Stimulated activated naive CD4-positive, alpha-beta T cell (primary cell): ENCODE results near the gene PDAP1.
"Not testable (repeated sequence)": the region's sequence is repeated elsewhere in the genome, so short reads cannot be mapped to it uniquely, and the experiment has no call there.

Experiments used
- DNase-seq, 6 experiments: peaks; one replicate each; lab custom pipeline; 2025; lab: John Stamatoyannopoulos, UW

The PDAP1 gene

GRCh38 chr7:99396418-99397296, 11.7 kb downstream of the PDAP1 start:
- DNase-seq, result no peak

DNA sequence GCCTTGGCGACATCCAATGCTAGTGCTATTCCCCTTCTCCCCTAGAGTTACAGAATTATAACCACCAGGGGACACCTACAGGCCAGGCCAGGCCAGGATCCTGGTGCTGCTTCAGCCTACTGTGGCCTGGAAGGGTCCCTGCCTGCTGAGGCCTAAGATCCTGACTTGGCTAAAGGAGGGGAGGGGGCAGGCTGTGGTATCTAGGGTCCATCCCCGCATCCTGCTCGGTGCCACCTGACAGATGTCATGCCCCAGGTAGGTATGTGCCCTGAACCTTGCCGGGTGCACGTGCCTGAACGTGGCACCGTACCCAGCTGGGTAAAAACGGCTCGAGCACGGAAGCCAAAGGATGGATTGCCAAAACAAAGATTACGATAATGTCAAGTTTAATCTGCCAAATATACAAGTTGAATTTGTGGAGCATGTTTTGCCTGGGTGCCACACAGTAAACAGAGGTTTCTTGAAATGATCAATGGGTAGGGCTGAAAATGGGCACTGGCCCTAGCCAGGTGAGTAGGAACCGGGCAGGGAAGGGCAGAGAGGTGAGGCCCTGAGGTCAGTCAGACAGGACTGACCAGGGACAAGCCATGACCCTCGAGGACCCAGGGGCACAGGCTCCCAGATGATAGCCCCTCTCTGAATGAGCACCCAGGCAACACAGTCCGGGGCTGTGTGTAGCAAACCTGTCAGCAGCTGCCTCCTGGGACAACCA, 12.6 kb downstream of the PDAP1 start:
- DNase-seq, result no peak

DNA sequence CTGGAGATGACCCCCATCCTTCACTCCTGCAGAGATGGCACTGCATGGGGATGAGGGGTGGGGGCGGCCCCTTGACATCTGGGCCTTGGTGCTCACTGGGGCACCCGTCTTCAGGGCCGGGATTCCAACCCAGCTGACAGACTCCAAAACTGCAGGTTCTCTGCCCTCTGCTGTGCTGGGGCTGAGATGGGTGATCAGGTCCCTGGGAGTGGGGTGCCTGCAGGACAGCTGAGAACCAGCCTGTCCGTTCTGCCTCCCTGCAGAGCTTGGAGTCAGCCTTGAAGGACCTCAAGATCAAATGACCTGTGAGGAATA, 14.3 kb downstream of the PDAP1 start:
- DNase-seq, result no peak

DNA sequence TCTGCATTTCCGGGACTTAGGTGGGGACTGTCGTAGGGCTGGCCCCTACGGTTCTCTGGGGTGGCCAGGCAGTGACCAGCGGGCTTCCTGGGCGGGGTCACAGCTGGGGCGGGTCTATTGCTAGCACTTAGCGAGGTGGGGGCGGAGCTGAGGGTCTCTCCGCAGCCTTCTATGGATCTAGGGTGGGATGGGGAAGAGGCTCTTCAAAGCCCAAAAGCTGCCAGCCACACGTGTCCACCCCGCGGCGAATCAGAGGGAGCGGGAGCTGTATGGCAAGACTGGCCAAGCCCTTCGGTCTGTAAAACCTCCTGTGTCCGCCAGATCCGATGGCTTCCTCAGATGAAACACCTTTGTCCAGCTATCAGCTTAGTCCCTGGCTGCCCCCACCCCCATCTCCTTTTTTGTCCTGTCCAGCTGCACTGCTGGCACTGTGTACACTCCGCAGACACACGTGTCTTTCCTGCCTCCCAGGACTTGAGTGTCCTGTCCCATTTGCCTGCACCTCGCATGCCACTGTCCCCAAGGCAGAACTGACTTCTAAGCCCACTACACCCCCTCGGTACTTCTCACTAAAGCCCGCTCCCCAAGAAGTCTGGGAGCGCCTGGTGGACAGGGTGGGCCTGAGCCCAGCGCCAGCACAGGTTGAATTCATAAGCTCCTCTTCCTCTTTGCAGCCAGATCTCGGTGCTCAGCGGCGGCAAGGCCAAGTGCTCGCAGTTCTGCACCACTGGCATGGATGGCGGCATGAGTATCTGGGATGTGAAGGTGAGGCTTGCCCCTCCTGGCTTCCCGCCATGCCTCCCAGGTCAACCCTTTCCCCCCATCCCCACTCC, 14.8 kb downstream of the PDAP1 start:
- no peak for DNase-seq

DNA sequence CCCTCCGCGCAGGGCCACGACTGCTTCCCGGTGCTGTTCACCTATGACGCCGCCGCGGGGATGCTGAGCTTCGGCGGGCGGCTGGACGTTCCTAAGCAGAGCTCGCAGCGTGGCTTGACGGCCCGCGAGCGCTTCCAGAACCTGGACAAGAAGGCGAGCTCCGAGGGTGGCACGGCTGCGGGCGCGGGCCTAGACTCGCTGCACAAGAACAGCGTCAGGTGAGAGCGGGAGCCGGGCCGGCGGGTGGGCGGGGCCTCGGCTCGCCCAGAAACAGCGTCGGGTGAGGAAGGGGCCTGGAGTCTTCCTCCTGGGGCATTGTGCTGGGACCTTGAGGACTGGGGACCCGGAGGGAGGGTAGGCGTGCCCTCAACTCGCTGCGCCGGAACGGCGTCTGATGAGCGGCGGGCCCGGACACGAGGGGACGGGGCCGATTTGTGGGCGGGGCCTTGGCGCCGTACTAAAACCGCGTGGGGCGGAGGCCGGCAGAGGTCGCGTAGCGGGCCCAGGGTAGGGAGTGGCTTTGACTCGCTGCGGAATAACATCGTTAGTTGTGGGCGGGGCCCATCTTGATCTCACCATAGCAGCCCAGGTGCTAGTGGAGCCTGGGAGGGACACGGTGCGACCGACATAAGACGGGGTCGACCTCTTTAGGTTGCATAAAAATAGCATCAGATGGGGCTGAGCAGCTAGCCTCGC, 15.6 kb downstream of the PDAP1 start:
- DNase-seq, result peak; percentile 75 to 85 (median 78)

- no peak for DNase-seq
Observed at GRCh38 chr7:99392046-99392445, 16.4 kb downstream of the PDAP1 start.

GRCh38 chr7:99390941-99391602, 17.3 kb downstream of the PDAP1 start:
- DNase-seq, result no peak

DNA sequence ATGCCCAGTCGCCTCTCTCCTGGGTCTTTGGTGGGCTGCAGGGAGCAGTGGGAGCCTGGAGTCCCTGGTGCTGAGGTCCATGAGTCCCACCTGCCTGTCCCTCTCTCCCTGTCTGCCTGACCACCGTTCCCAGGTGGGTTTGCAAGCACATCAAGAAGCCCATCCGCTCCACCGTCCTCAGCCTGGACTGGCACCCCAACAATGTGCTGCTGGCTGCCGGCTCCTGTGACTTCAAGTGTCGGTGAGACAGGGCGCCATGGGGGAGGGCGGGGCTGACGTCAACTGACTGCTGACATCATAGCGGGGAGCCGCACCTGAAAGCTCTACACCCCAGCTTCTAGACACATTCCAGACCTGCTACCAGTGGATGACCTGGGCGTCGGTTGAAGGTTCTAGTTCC, 18.6 kb downstream of the PDAP1 start:
- no peak for DNase-seq

GRCh38 chr7:99387912-99388311, 20.5 kb downstream of the PDAP1 start:
- no peak for DNase-seq

- not testable (repeated sequence) for DNase-seq
Observed at GRCh38 chr7:99387239-99387635, 21.2 kb downstream of the PDAP1 start.

DNA sequence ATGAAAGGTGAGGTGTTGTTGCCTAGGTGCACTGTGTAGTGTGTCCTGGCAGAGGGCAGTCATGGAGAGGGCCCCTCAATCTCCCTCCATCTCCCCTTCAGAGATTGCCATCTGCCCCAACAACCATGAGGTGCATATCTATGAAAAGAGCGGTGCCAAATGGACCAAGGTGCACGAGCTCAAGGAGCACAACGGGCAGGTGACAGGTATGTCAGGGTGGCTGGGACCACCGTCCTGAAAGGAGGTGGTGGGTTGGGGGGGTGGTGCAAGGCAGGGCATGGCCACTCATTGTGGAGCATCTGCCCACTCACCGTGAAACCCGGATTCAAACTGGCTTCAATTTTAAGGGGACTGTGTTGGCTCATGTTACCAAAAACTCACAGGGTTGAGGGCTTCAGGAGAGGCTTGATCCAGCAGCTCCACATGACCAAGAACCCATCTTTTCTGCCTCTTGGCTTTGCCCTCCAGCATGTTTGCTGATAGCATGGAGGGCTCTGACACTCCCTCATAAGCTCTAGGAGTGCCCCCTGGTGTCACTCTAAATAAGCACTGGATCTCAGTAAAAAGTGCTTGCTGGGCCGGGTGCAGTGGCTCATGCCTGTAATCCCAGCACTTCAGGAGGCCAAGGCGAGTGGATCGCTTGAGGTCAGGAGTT, 21.7 kb downstream of the PDAP1 start:
- peak in 5 of 6 experiments; percentile 13 to 44 (median 27) for DNase-seq

GRCh38 chr7:99385564-99385963, 22.8 kb downstream of the PDAP1 start:
- DNase-seq, result no peak

GRCh38 chr7:99384523-99384922, 23.9 kb downstream of the PDAP1 start:
- DNase-seq, result no peak

DNA sequence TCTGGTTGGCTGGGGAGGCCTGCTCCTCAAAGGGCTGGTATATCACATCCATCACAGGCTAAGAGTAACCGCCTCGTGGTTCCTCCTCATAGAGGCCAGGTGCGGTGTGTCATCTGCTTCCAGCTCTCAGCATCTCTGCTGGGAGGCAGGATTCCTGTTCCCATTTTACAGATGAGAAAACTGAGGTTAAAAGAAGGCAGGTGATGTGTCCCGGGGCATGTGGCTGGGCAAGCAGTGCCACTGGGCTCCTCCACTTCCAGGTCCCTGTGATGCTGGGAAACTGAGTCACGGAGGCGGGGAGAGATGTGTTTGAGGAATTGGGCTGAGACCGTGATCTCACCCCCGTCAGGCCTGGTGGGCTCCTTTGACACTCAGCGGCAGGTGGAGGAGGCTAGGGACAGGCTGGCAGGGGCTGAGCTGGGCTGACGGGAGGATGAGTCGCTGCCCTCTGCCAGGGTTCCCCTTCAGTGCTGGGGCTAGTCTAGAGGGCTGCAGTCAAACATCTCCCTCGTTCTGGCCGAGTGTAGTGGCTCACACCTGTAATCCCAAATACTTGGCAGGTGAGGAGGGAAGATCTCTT, 24.5 kb downstream of the PDAP1 start:
- no peak for DNase-seq

GRCh38 chr7:99383203-99383602, 25.2 kb downstream of the PDAP1 start:
- DNase-seq, result no peak

GRCh38 chr7:99381664-99382075, 26.7 kb downstream of the PDAP1 start:
- DNase-seq, result no peak

GRCh38 chr7:99380823-99381663, 27.4 kb downstream of the PDAP1 start:
- DNase-seq, result peak; percentile 77 to 93 (median 92)

DNA sequence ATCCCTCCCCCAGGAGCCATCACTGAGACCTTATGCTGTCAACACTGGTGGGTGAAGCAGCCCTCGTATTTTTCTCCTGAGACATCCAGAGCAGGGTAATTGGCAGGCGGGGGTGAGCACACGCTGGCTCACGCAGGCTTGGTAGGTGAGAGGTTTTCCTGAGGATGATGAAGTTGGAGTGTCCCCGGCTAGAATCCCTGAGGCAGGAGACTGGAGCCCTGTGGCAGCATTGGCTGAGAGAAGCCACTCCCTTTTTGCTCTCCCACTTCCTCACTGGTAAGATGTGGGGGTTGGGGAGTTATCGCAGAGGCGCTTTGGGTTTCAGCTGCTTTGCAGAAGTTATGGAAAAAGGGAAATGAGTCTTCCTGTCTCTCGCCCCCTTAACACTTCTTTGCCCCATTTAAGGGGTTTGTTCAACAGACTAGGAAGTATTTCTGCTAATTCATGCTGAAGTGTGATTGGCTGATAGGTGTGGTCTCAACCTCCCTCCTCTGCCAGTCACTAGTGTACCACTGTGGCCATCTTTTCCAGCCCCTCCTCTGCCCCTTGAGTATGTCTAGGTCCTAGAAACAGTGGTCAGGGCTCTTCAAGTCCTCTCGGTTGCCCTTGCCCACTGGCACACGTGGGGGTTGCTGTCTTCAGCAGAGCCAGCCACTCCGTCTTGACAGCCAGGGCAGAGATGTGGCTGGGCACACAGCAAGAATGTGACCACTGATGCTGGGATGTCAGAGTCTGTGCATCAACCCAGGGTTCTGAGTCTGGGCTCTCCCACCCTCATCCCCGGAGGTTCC, 28.2 kb downstream of the PDAP1 start:
- DNase-seq, result peak in 5 of 6 experiments; percentile 14 to 35 (median 23)

GRCh38 chr7:99379693-99380031, 28.7 kb downstream of the PDAP1 start:
- DNase-seq, result not testable (repeated sequence)
